K562 (cell line): ENCODE data around the gene TUT1. TPM values are rescaled to one million over a fixed set of nuclear protein-coding genes. Genes with fewer than 3 reads are reported as not detected.

ENCODE experiments used
- ATAC-seq: fragments of 200-7000 bp; cut with Tn5 transposase; 3 replicates; pipeline ENCODE4 v1.9.1; 2020; ENCODE audit warnings: moderate library complexity
- BruUV-seq: library from RNA; stranded (reverse); fragments of 400-500 nt; replicated peaks from 2 replicates; lab custom pipeline; 2021; lab: Mats Ljungman, UMichigan
- CTCF ChIA-PET: fragments of 300-600 bp; formaldehyde crosslinking; extraction: SDS; loops from one replicate; lab custom pipeline; 2021; ENCODE audit warnings: low intra/inter-chr PET ratio; lab: Yijun Ruan, JAX
- POLR2A ChIA-PET: fragments of 300-600, 350-650 bp; sonication (Branson Sonifier 250); formaldehyde crosslinking; extraction: SDS; loops from one replicate; lab custom pipeline; 2021; ENCODE audit warnings: antibody characterized with exemption, inconsistent platforms; lab: Yijun Ruan, JAX
- DNase-seq, 4 experiments: peaks; one replicate each; pipeline versions ENCODE4 v3.0.0 to v3.0.0-alpha.2; 2011 to 2018; ENCODE audit warnings: low spot score in 3 of 4, mixed read lengths in 3 of 4; ENCODE audit errors: extremely low read depth in 1 of 4
- FAIRE-seq: peaks from 2 replicates; lab custom pipeline; 2011; peaks lifted over from hg19 to GRCh38; lab: Jason Lieb, UNC
- H2AFZ ChIP-seq: 2 replicates; pipeline ENCODE4 v1.6.0; 2011; ENCODE audit warnings: low read depth, low read length, control low read depth, inconsistent platforms
- H3K27ac ChIP-seq: fragments of 200-600 bp; 3 replicates; pipeline ENCODE4 v1.8.0; 2011; ENCODE audit warnings: low read depth, mild to moderate bottlenecking, control low read depth, inconsistent platforms, low read length, moderate library complexity, mixed read lengths; ENCODE audit errors: extremely low read depth
- H3K27me3 ChIP-seq, 2 experiments: fragments of 300-600 bp in 1 of 2; 2 replicates in 1 of 2; 3 replicates in 1 of 2; pipeline versions ENCODE4 v1.6.0 to v1.8.0; 2011; ENCODE audit warnings: inconsistent platforms in 2 of 2, low read length in 2 of 2, mild to moderate bottlenecking in 1 of 2, mixed read lengths in 1 of 2, moderate library complexity in 1 of 2; ENCODE audit not compliant: control insufficient read depth in 2 of 2, insufficient read depth in 2 of 2
- H3K36me3 ChIP-seq: fragments of 300-600 bp; 3 replicates; pipeline ENCODE4 v1.8.0; 2011; ENCODE audit warnings: mild to moderate bottlenecking, low read length, inconsistent platforms; ENCODE audit not compliant: control insufficient read depth, insufficient read depth
- H3K4me1 ChIP-seq, 2 experiments: fragments of 200-600 bp in 1 of 2; replicated peaks in 1 of 2; 2 replicates in 1 of 2; 3 replicates in 1 of 2; pipeline versions ENCODE4 v1.5.1 to v1.8.0; 2011; ENCODE audit warnings: inconsistent platforms in 2 of 2, low read length in 2 of 2, mild to moderate bottlenecking in 1 of 2, mixed read lengths in 1 of 2, moderate library complexity in 1 of 2; ENCODE audit not compliant: control insufficient read depth in 2 of 2, insufficient read depth in 2 of 2
- H3K4me2 ChIP-seq: 2 replicates; pipeline ENCODE4 v1.6.1; 2011; ENCODE audit warnings: low read length, control low read depth, inconsistent platforms, mixed read lengths; ENCODE audit not compliant: insufficient read depth
- H3K4me3 ChIP-seq: fragments of 200-600 bp; sonication (generic), shearing (Covaris generic); 2 replicates; pipeline ENCODE4 v1.5.1; 2016; ENCODE audit warnings: control low read depth, inconsistent platforms
- H3K79me2 ChIP-seq: fragments of 200-600 bp; 3 replicates; pipeline ENCODE4 v1.8.0; 2011; ENCODE audit warnings: low read length, inconsistent platforms; ENCODE audit not compliant: control insufficient read depth, insufficient read depth
- H3K9ac ChIP-seq, 2 experiments: 2 replicates each; pipeline versions ENCODE4 v1.6.0 to v1.6.1; 2011; ENCODE audit warnings: low read depth in 2 of 2, low read length in 2 of 2, control low read depth in 1 of 2, inconsistent platforms in 1 of 2, mild to moderate bottlenecking in 1 of 2, mixed read lengths in 1 of 2; ENCODE audit not compliant: insufficient read depth in 1 of 2
- H3K9me1 ChIP-seq: one replicate; pipeline ENCODE4 v1.6.0; 2011; ENCODE audit warnings: inconsistent platforms, mild to moderate bottlenecking, low read length, moderate library complexity; ENCODE audit not compliant: control insufficient read depth, insufficient read depth
- H3K9me3 ChIP-seq: replicated peaks from 2 replicates; pipeline ENCODE4 v1.5.1; 2011; ENCODE audit warnings: low read depth, low read length, inconsistent platforms; ENCODE audit not compliant: control insufficient read depth, insufficient read depth
- H4K20me1 ChIP-seq: replicated peaks from 2 replicates; pipeline ENCODE4 v1.6.1; 2011; ENCODE audit warnings: low read length, inconsistent platforms, mixed read lengths; ENCODE audit not compliant: control insufficient read depth, insufficient read depth
- ARHGAP35 ChIP-seq: fragments of 450-650 bp; IDR thresholded peaks from 2 replicates; pipeline ENCODE4 v1.6.1; 2018; ENCODE audit not compliant: partially characterized antibody
- CBX8 ChIP-seq: fragments of 200-600 bp; sonication (generic); IDR thresholded peaks from 2 replicates; pipeline ENCODE4 v1.6.1; 2012; ENCODE audit warnings: borderline replicate concordance, mixed run types, low read depth, mild to moderate bottlenecking, moderate library complexity, mixed read lengths, low read length, control low read depth, inconsistent platforms; ENCODE audit not compliant: poor library complexity, severe bottlenecking; ENCODE audit errors: extremely low read depth
- GATAD2B ChIP-seq: fragments of 450-650 bp; IDR thresholded peaks from 2 replicates; pipeline ENCODE4 v1.6.1; 2017; ENCODE audit warnings: mild to moderate bottlenecking, borderline replicate concordance
- HOXB6 ChIP-seq: fragments of 250-450 bp; sonication (Bioruptor Pico); IDR thresholded peaks from 2 replicates; pipeline ENCODE4 v1.5.1; 2022; ENCODE audit warnings: mild to moderate bottlenecking, borderline replicate concordance
- ILF3 ChIP-seq: fragments of 450-650 bp; IDR thresholded peaks from 2 replicates; pipeline ENCODE4 v1.6.1; 2018; ENCODE audit warnings: antibody characterized with exemption, mild to moderate bottlenecking, moderate library complexity, borderline replicate concordance
- LEF1 ChIP-seq: fragments of 450-650 bp; IDR thresholded peaks from 2 replicates; pipeline ENCODE4 v1.6.1; 2016; ENCODE audit warnings: mild to moderate bottlenecking
- MLLT1 ChIP-seq, 2 experiments: fragments of 450-650 bp; IDR thresholded peaks; 2 replicates each; pipeline ENCODE4 v1.6.1; 2016
- RBM39 ChIP-seq: fragments of 200-400 bp; formaldehyde crosslinking; optimal IDR thresholded peaks from 2 replicates; pipeline ENCODE3; 2018; ENCODE audit warnings: low read depth, low read length
- TBP ChIP-seq: optimal IDR thresholded peaks from 2 replicates; pipeline ENCODE3; 2011; ENCODE audit warnings: low read depth, low read length, improper control_type of control experiment
- ZC3H11A ChIP-seq: IDR thresholded peaks from 2 replicates; pipeline ENCODE4 v1.6.1; 2012; ENCODE audit warnings: low read depth, low read length, improper control_type of control experiment
- ZFP1 ChIP-seq: fragments of 450-650 bp; formaldehyde crosslinking; IDR thresholded peaks from 2 replicates; pipeline ENCODE4 v1.4.0; 2020; ENCODE audit warnings: mild to moderate bottlenecking, mixed read lengths
- ZNF668 ChIP-seq: fragments of 250-450 bp; sonication (Bioruptor Pico); IDR thresholded peaks from 2 replicates; pipeline ENCODE4 v1.8.0; 2022; ENCODE audit warnings: mild to moderate bottlenecking, inconsistent platforms
- WGBS: fragments of 100-300 bp; shearing (Covaris generic); methylation state at CpG from one replicate; pipeline ENCODE4 v1.1.6; 2016; ENCODE audit warnings: low coverage, mixed read lengths; ENCODE audit not compliant: insufficient coverage; ENCODE audit errors: missing lambda C conversion rate; 5-methylcytosine and 5-hydroxymethylcytosine counted together
- in situ Hi-C: fragments of 300-500 bp; cut with MboI; formaldehyde crosslinking; loops from 4 replicates; pipeline ENCODE4 v1.15.0; 2018; ENCODE audit warnings: inconsistent platforms, mixed read lengths
- intact Hi-C: fragments of 100-400 bp; cut with micrococcal nuclease; formaldehyde crosslinking; loops from 2 replicates; pipeline ENCODE4 v1.14.2; 2022
- polyA plus RNA-seq, 8 experiments: library from polyadenylated mRNA; depleted of rRNA in 4 of 8; stranded (reverse) in 5 of 8; unstranded in 3 of 8; fragments of >200 nt; fragmentation: Nextera tagmentation in 2 of 8; fragmentation: Illumina TruSeq in 1 of 8; extraction: Ambion mirVana in 2 of 8; extraction: Trizol in 1 of 8; gene quantifications; 2 replicates each; pipeline versions ENCODE4 v1.2.1 to v1.2.3, GENCODE V29; 2011 to 2014; ENCODE audit warnings: inconsistent platforms in 1 of 8, missing spikeins in 1 of 8
- total RNA-seq, 7 experiments: library from RNA; depleted of rRNA in 6 of 7; stranded (reverse); fragments of >200 nt in 6 of 7; fragmentation: Illumina TruSeq in 2 of 7; extraction: Trizol in 2 of 7; gene quantifications; 2 replicates each; pipeline versions ENCODE4 v1.2.1 to v1.2.3, GENCODE V29; 2011 to 2021; ENCODE audit warnings: low replicate concordance in 1 of 7
- TF ChIP-seq, protein P1 (sequence below): fragments of 450-650 bp; IDR thresholded peaks from 2 replicates; pipeline ENCODE4 v1.6.1; 2018; ENCODE audit not compliant: partially characterized antibody
- TF ChIP-seq, protein P2 (sequence below): sonication (generic); formaldehyde crosslinking; IDR thresholded peaks from 2 replicates; pipeline ENCODE4 v1.8.0; 2022; ENCODE audit warnings: mild to moderate bottlenecking, missing genetic modification reagents

The TUT1 gene
- total and polyA plus RNA-seq, 9 of the 15 experiments (the other 6 are each of a cell fraction or from before 2014, with no cell fraction given) = 0.66 to 44.3 (median 15.7) TPM

GRCh38 chr11:62599901-62600300, 8.6 kb upstream of the TUT1 start:
- Histone ChIP-seq H3K79me2 (peaks cover 46% of the 10 kb centered on the region), H3K27me3 (no peaks in the 10 kb centered on the region), H3K27ac (peak overlapping the region; percentile 97), H3K9me1 (no peaks in the 10 kb centered on the region), H3K9me3 (no peaks in the 10 kb centered on the region), H3K9ac (peak overlapping the region; percentile 83 to 95; a peak in 3 of 4 replicates), H3K36me3 (peaks cover 72% of the 10 kb centered on the region), H3K4me1 (peaks cover 14 to 32% of the 10 kb centered on the region in 2 experiments; a peak in 4 of 5 replicates), H3K4me2 (peak overlapping the region; percentile 95), H4K20me1 (no peaks in the 10 kb centered on the region), H3K4me3 (peak overlapping the region; percentile 95), H2AFZ (no peak overlapping the region)
- intact Hi-C loops (loop anchor here (1.0 to 10.0 kb wide), 3 partner anchors 46 to 285 kb away; partner anchors contain the start of genes GANAB, LBHD1, SLC3A2 and UQCC3), in situ Hi-C loops (no loop called here)
- CTCF ChIA-PET = no interaction called here
- POLR2A ChIA-PET = interaction anchor here (0.5 to 2.7 kb wide), 11 partner anchors 8 to 241 kb away, joined by 3 to 45 read pairs (median 4); partner anchors contain the start of genes C11orf98, CSKMT, EEF1G and TUT1
- ATAC-seq (no peak), DNase-seq (no peak), FAIRE-seq (peak; percentile 44)
- TSS peak; percentile 52 for BruUV-seq
- 3% methylated on average over 5 of the region's 5 CpGs for WGBS
- TF ChIP-seq ZNF668 (CRISPR knock-in tag) (no peak), ZFP1 (CRISPR knock-in tag) (no peak), HOXB6 (CRISPR knock-in tag) (no peak), CBX8 (no peak), ARHGAP35 (no peak), ILF3 (no peak), ZC3H11A (no peak), GATAD2B (no peak), MLLT1 (IDR thresholded peaks at IDR 0.05) (0 out of 4 replicates have a peak, but pooled peaks of 1 of the 2 experiments have one; percentile 51), LEF1 (no peak), RBM39 (no peak), TBP (peak; percentile 18)
- TF ChIP-seq, protein P1, sequence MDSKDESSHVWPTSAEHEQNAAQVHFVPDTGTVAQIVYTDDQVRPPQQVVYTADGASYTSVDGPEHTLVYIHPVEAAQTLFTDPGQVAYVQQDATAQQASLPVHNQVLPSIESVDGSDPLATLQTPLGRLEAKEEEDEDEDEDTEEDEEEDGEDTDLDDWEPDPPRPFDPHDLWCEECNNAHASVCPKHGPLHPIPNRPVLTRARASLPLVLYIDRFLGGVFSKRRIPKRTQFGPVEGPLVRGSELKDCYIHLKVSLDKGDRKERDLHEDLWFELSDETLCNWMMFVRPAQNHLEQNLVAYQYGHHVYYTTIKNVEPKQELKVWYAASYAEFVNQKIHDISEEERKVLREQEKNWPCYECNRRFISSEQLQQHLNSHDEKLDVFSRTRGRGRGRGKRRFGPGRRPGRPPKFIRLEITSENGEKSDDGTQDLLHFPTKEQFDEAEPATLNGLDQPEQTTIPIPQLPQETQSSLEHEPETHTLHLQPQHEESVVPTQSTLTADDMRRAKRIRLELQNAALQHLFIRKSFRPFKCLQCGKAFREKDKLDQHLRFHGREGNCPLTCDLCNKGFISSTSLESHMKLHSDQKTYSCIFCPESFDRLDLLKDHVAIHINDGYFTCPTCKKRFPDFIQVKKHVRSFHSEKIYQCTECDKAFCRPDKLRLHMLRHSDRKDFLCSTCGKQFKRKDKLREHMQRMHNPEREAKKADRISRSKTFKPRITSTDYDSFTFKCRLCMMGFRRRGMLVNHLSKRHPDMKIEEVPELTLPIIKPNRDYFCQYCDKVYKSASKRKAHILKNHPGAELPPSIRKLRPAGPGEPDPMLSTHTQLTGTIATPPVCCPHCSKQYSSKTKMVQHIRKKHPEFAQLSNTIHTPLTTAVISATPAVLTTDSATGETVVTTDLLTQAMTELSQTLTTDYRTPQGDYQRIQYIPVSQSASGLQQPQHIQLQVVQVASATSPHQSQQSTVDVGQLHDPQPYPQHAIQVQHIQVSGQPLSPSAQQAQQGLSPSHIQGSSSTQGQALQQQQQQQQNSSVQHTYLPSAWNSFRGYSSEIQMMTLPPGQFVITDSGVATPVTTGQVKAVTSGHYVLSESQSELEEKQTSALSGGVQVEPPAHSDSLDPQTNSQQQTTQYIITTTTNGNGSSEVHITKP = peak; percentile 6
- TF ChIP-seq, protein P2, sequence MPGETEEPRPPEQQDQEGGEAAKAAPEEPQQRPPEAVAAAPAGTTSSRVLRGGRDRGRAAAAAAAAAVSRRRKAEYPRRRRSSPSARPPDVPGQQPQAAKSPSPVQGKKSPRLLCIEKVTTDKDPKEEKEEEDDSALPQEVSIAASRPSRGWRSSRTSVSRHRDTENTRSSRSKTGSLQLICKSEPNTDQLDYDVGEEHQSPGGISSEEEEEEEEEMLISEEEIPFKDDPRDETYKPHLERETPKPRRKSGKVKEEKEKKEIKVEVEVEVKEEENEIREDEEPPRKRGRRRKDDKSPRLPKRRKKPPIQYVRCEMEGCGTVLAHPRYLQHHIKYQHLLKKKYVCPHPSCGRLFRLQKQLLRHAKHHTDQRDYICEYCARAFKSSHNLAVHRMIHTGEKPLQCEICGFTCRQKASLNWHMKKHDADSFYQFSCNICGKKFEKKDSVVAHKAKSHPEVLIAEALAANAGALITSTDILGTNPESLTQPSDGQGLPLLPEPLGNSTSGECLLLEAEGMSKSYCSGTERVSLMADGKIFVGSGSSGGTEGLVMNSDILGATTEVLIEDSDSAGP (CRISPR knock-in tag) = no peak
